ENCODE measurements around the gene LBR. TPM values are rescaled to one million over a fixed set of nuclear protein-coding genes. Genes with fewer than 3 reads are reported as not detected.

The LBR gene
- total and polyA plus RNA-seq, 2 experiments from 2014 or later, result 50.6 to 91.3 TPM

- Histone ChIP-seq H3K79me2 (replicated peaks; ENCODE audit: insufficient read depth) (no peaks in the 10 kb centered on the region), H3F3A (replicated peaks; ENCODE audit: low read depth) (peaks cover 8% of the 10 kb centered on the region; the same call in 1 of the 2 replicates), H2AFZ (peak overlapping the region; percentile 90), H3K4me2 (peak overlapping the region; percentile 50; the same call in 1 of the 2 replicates), H3K27me3 (ENCODE audit: insufficient read depth) (no peaks in the 10 kb centered on the region), H3K36me3 (ENCODE audit: insufficient read depth) (no peaks in the 10 kb centered on the region), H3K4me3 (no peak overlapping the region), H3K4me1 (ENCODE audit: insufficient read depth) (peaks cover 27% of the 10 kb centered on the region), H3K27ac (ENCODE audit: low read depth) (no peak overlapping the region), H3K9me2 (ENCODE audit: insufficient read depth) (no peaks in the 10 kb centered on the region), H4K20me1 (replicated peaks; ENCODE audit: insufficient read depth) (no peaks in the 10 kb centered on the region)
- ATAC-seq (no peak), DNase-seq (ENCODE audit: low spot score) (no peak)
- peaks cover 19% of the 10 kb centered on the region for H3K27me3 Mint-ChIP-seq (ENCODE audit: insufficient read depth, low read depth, poor library complexity)
- H3K36me3 Mint-ChIP-seq (ENCODE audit: low read depth), result no peaks in the 10 kb centered on the region; the same call in 2 of the 3 replicates
- H3K4me3 Mint-ChIP-seq, result no peak overlapping the region
- H3K9me3 Mint-ChIP-seq, result no peaks in the 10 kb centered on the region
- TF ChIP-seq ZNF114 (CRISPR knock-in tag; IDR thresholded peaks at IDR 0.05) (no peak), STAT1 (IDR thresholded peaks at IDR 0.05; ENCODE audit: unreplicated experiment) (no peak), REST (IDR thresholded peaks at IDR 0.05; ENCODE audit: unreplicated experiment) (no peak), EZH2 (IDR thresholded peaks at IDR 0.05; ENCODE audit: low read depth, unreplicated experiment) (no peak), ETS1 (IDR thresholded peaks at IDR 0.05) (no peak), CTCF (conservative IDR thresholded peaks at IDR 0.05; ENCODE audit: low read depth in 2 of 2) (no peak), POLR2AphosphoS5 (IDR thresholded peaks at IDR 0.05; ENCODE audit: low read depth) (no peak), JUNB (IDR thresholded peaks at IDR 0.05; ENCODE audit: unreplicated experiment) (no peak)
- peak overlapping the region; percentile 28; the same call in 1 of the 2 replicates for H3K27ac Mint-ChIP-seq
- peaks cover 40% of the 10 kb centered on the region for H3K4me1 Mint-ChIP-seq
These were observed 38.1 kb upstream of the LBR start for GRCh38 chr1:225465793-225466517.

All from GM23338 (cell line).